Panc1 (cell line): ENCODE results near the gene TBC1D32.

Source experiments
- POLR2AphosphoS5 ChIP-seq: IDR thresholded peaks from 2 replicates; pipeline ENCODE4 v1.6.1; 2012; ENCODE audit warnings: mild to moderate bottlenecking, low read depth, low read length, moderate library complexity
- SIN3A ChIP-seq: IDR thresholded peaks from 2 replicates; pipeline ENCODE4 v1.6.1; 2012; ENCODE audit warnings: low read depth, mild to moderate bottlenecking, low read length, moderate library complexity, borderline replicate concordance; ENCODE audit not compliant: insufficient read depth
- TF ChIP-seq, protein P1 (sequence below): fragments of 450-650 bp; IDR thresholded peaks from 2 replicates; pipeline ENCODE4 v1.5.1; 2017; ENCODE audit warnings: mild to moderate bottlenecking

DNA sequence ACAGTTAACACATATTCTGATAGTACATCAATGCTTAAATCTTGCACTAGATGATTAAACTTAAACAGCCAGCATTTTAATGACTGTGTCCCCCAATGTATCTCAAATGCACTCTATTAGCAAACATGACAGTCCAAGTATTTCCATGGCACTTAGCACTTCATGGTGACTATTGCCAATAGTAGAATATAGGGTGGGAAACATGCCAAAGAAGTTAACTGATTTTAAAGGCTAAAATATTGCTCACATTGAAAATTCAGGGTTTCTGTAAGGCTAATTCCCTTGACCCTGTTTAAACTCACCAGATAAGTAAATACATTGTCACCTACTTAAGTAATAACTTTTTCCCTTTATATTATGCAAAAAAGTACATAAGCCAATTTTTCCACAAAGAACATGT lies 266.9 kb downstream of the TBC1D32 start:
- TF ChIP-seq, protein P1, sequence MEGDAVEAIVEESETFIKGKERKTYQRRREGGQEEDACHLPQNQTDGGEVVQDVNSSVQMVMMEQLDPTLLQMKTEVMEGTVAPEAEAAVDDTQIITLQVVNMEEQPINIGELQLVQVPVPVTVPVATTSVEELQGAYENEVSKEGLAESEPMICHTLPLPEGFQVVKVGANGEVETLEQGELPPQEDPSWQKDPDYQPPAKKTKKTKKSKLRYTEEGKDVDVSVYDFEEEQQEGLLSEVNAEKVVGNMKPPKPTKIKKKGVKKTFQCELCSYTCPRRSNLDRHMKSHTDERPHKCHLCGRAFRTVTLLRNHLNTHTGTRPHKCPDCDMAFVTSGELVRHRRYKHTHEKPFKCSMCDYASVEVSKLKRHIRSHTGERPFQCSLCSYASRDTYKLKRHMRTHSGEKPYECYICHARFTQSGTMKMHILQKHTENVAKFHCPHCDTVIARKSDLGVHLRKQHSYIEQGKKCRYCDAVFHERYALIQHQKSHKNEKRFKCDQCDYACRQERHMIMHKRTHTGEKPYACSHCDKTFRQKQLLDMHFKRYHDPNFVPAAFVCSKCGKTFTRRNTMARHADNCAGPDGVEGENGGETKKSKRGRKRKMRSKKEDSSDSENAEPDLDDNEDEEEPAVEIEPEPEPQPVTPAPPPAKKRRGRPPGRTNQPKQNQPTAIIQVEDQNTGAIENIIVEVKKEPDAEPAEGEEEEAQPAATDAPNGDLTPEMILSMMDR: no peak
- TF ChIP-seq POLR2AphosphoS5 (no peak), SIN3A (no peak)
